Muscle layer of colon (tissue), 2 donors: ENCODE results near the gene SLC7A11.
"Not testable (repeated sequence)": the region's sequence is repeated elsewhere in the genome, so short reads cannot be mapped to it uniquely, and the experiment has no call there.

Experiments used
- H3K27ac ChIP-seq: one replicate; pipeline ENCODE4 v1.7.0; 2013; ENCODE audit warnings: low read depth, mild to moderate bottlenecking, low read length, moderate library complexity
- H3K27me3 ChIP-seq, 2 donors: one replicate each; pipeline ENCODE4 v1.7.0; 2013; ENCODE audit warnings: low read length in 2 of 2, mild to moderate bottlenecking in 2 of 2; ENCODE audit not compliant: insufficient read depth in 2 of 2, control insufficient read depth in 1 of 2
- H3K36me3 ChIP-seq: one replicate; pipeline ENCODE4 v1.7.0; 2013; ENCODE audit warnings: mild to moderate bottlenecking, low read length; ENCODE audit not compliant: insufficient read depth
- H3K4me1 ChIP-seq: one replicate; pipeline ENCODE4 v1.7.0; 2013; ENCODE audit warnings: mild to moderate bottlenecking, low read length; ENCODE audit not compliant: insufficient read depth
- H3K4me3 ChIP-seq, 2 donors: one replicate each; pipeline ENCODE4 v1.7.0; 2013; ENCODE audit warnings: low read length in 2 of 2, low read depth in 1 of 2, mild to moderate bottlenecking in 1 of 2, moderate library complexity in 1 of 2
- H3K9ac ChIP-seq: one replicate; pipeline ENCODE4 v1.7.0; 2013; ENCODE audit warnings: low read length
- H3K9me3 ChIP-seq: one replicate; pipeline ENCODE4 v1.7.0; 2013; ENCODE audit warnings: mild to moderate bottlenecking, low read length
- donor health status: abdominal sarcoma.
- donor health status: Adenocarcinoma of cecum.

Gene SLC7A11

DNA sequence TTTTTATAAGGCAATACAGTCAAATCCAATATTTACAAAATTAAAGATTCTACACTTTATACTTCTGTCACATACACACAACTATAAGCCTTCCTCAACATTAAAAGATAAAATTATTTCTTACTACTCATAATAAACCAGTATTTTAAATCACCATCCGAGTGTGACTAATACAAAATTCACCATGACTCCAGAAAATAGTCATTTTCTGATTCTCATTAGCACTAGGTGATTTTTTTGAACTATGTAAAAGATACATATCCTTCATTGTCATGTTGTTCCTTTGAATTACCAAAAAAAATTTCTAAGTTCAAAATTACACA, 646 bp upstream of the SLC7A11 start:
- Histone ChIP-seq H3K4me1 (no peaks in the 10 kb centered on the region), H3K27ac (no peak overlapping the region), H3K9me3 (no peaks in the 10 kb centered on the region), H3K27me3 (no peaks in the 10 kb centered on the region), H3K9ac (no peak overlapping the region), H3K36me3 (no peaks in the 10 kb centered on the region), H3K4me3 (no peak overlapping the region)

GRCh38 chr4:138241281-138242075, 671 bp downstream of the SLC7A11 start:
- Histone ChIP-seq H3K27me3 (no peaks in the 10 kb centered on the region), H3K4me3 (peak overlapping the region in 1 of 2 donors; percentile 0), H3K27ac (no peak overlapping the region)

GRCh38 chr4:138239491-138239890, 2.7 kb downstream of the SLC7A11 start:
- no peaks in the 10 kb centered on the region for H3K4me1 ChIP-seq
- no peak overlapping the region for H3K4me3 ChIP-seq
- H3K9me3 ChIP-seq = no peaks in the 10 kb centered on the region
- no peaks in the 10 kb centered on the region for H3K27me3 ChIP-seq
- H3K36me3 ChIP-seq = no peaks in the 10 kb centered on the region
- no peak overlapping the region for H3K9ac ChIP-seq
- H3K27ac ChIP-seq = no peak overlapping the region

More at GRCh38 chr4:138241281-138242075, 671 bp downstream of the SLC7A11 start:
- no peak overlapping the region for H3K9ac ChIP-seq
- H3K36me3 ChIP-seq = no peaks in the 10 kb centered on the region
- H3K9me3 ChIP-seq = no peaks in the 10 kb centered on the region
- no peaks in the 10 kb centered on the region for H3K4me1 ChIP-seq

DNA sequence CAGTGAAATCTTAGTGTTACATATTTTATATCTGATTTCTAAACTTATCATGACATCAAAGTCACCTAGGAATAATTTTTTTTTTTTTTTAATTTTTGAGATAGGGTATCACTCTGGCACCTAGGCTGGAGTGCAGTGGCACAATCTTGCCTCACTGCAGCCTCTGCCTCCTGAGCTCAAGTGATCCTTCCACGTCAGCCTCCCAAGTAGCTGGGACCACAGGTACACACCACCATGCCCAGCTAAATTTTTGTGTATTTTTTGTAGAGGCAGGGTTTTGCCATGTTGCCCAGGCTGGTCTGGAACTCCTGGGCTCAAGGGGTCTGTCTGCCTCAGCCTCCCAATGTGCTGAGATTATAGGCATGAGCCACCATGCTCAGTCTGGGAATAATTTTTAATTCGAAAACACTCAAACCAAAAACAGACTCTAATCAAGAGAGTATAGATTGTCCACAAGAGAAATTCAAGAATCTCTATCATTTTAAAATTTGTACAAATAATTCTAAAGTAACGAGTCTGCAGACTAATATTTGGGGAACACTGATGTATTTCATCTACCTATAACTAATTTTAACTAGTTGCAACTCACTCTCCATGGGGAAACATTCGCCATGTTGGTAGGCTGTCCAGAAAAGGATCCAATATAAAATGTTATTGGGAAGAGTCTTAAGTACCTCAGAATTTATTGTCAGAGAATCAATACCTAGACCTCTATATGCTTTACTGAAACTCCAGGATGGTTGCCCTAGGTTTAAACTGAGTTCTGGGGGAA, 3.4 kb downstream of the SLC7A11 start:
- H3K36me3 ChIP-seq = no peaks in the 10 kb centered on the region
- H3K9ac ChIP-seq = no peak overlapping the region

GRCh38 chr4:138237132-138237531, 5.0 kb downstream of the SLC7A11 start:
- not testable (repeated sequence) for H3K27me3 ChIP-seq, H3K36me3 ChIP-seq, H3K9me3 ChIP-seq, H3K27ac ChIP-seq, H3K9ac ChIP-seq, H3K4me1 ChIP-seq, H3K4me3 ChIP-seq

More for the DNA sequence above, 3.4 kb downstream of the SLC7A11 start:
- no peaks in the 10 kb centered on the region for H3K9me3 ChIP-seq
- H3K27ac ChIP-seq = no peak overlapping the region
- H3K4me3 ChIP-seq = no peak overlapping the region
- H3K27me3 ChIP-seq = no peaks in the 10 kb centered on the region
- H3K4me1 ChIP-seq = no peaks in the 10 kb centered on the region

DNA sequence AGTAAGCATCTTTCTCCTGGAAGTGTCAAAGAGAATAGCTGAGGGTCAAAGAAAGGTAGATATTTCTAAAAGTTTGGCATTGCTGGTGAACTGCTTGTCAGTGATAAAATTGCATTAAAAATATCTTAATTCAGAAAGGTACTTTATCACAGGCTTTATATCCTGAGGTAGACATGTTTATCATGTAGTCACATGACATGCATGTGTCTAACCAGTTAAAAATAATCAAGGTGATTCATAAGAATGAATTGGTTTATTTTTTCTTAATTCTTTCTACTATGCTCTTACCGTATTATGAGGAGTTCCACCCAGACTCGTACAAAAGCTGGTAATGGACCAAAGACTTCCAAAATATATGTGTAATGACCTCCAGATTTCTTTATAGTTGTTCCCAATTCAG, 6.1 kb downstream of the SLC7A11 start:
- H3K4me3 ChIP-seq = no peak overlapping the region
- no peaks in the 10 kb centered on the region for H3K9me3 ChIP-seq
- H3K27me3 ChIP-seq = no peaks in the 10 kb centered on the region
- H3K9ac ChIP-seq = no peak overlapping the region
- H3K27ac ChIP-seq = no peak overlapping the region
- H3K4me1 ChIP-seq = no peaks in the 10 kb centered on the region
- no peaks in the 10 kb centered on the region for H3K36me3 ChIP-seq

DNA sequence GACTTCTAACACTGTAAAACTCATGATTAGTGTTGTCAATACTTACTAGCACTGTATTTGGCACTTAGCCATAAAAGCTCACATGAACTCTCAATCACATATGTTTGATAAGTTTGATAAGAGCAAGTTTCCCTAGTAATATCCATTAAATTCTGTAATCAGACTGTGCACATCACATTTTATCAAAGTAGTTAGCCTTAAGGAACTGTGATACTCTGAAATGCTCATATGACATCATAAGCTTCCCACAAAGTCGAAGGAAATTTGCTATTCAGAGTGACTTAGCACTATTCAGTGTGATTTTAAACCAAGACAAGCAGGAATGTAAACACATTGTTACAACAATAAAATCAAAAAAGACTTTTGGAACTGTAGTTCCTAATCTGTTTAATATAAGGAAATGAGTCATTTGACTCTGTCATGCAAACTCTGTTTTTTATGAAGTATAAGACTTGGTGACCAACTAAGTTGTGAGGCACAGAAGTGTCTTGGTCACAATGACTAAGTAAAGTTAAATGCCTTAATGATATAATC, 6.7 kb downstream of the SLC7A11 start:
- Histone ChIP-seq H3K4me1 (no peaks in the 10 kb centered on the region), H3K9ac (no peak overlapping the region), H3K9me3 (no peaks in the 10 kb centered on the region), H3K27ac (no peak overlapping the region), H3K4me3 (no peak overlapping the region), H3K36me3 (no peaks in the 10 kb centered on the region), H3K27me3 (no peaks in the 10 kb centered on the region)

- H3K9ac ChIP-seq = no peak overlapping the region
- H3K27ac ChIP-seq = no peak overlapping the region
- no peaks in the 10 kb centered on the region for H3K9me3 ChIP-seq
- no peak overlapping the region for H3K4me3 ChIP-seq
- no peaks in the 10 kb centered on the region for H3K4me1 ChIP-seq
- no peaks in the 10 kb centered on the region for H3K36me3 ChIP-seq
- no peaks in the 10 kb centered on the region for H3K27me3 ChIP-seq
Observed at GRCh38 chr4:138234248-138234647, 7.9 kb downstream of the SLC7A11 start.

DNA sequence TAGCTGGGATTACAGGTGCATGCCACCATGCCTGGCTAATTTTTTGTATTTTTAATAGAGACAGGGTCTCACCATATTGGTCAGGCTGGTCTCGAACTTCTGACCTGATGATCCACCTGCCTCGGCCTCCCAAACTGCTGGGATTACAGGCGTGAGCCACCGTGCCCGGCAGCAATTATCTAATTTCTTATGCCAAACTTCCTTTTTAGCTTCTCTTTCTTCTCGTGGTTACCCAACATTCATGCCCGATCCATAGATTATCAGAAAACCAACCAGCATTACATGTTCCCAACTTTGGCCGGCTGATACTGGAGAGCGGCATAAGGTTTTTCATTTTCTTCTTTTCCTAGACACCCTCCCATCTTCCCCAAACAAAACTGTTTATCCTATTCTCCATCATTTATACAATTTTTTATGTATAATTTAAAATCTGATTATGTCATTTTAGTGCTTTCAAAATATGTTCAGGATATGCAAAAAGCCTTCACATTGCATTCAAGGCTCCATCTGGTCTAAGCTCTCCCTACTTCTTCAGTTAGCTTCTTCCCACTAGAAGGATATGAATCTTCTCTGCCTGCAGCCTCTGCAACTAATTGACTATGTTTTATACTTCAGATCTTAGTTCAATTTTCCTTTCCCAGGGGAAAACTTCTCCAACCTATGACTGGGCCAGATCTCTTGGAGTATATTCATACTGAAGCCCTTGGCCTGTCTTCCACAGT, 8.7 kb downstream of the SLC7A11 start:
- Histone ChIP-seq H3K9me3 (no peaks in the 10 kb centered on the region), H3K27ac (no peak overlapping the region), H3K4me3 (no peak overlapping the region)

DNA sequence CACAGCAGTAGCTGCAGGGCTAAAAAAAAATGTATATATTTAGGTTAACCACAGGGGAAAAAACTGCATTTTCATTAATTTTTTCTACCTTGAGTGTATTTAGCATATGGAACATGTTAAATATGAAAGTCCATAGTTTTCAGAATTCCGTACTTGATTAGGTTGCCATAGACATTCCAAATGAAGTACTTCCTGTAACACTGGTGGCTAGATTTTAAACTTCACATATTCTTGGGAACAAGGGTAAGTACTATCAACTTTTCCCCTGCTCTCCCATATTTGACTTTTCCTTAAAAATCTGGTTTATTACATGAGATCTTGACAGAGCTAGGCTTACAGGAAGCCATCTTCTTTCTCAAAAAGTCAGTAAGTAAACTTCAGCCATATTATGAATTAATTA, 9.8 kb downstream of the SLC7A11 start:
- H3K9me3 ChIP-seq = no peaks in the 10 kb centered on the region
- H3K27me3 ChIP-seq = no peaks in the 10 kb centered on the region
- H3K36me3 ChIP-seq = no peaks in the 10 kb centered on the region
- H3K4me1 ChIP-seq = no peaks in the 10 kb centered on the region
- H3K4me3 ChIP-seq = no peak overlapping the region
- no peak overlapping the region for H3K27ac ChIP-seq
- H3K9ac ChIP-seq = no peak overlapping the region

More for the DNA sequence above, 8.7 kb downstream of the SLC7A11 start:
- Histone ChIP-seq H3K36me3 (no peaks in the 10 kb centered on the region), H3K4me1 (no peaks in the 10 kb centered on the region), H3K27me3 (no peaks in the 10 kb centered on the region), H3K9ac (no peak overlapping the region)

DNA sequence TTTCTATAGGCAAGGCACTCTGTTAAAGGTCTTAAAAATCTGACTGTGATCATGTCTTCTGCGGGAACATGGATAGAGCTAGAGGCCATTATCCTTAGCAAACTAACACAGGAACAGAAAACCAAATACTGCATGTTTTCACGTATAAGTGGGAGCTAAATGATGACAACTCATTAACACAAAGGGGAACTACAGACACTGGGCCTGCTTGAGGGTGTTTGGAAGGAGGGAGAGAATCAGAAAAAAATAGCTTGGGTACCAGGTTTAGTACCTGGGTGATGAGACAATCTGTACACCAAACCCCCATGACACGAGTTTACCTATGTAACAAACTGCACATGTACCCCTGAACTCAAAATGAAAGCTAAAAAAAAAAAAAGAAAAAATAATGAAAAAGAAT, 12.1 kb downstream of the SLC7A11 start:
- Histone ChIP-seq H3K9me3 (no peaks in the 10 kb centered on the region), H3K27ac (no peak overlapping the region), H3K4me3 (no peak overlapping the region), H3K4me1 (no peaks in the 10 kb centered on the region), H3K9ac (no peak overlapping the region), H3K36me3 (no peaks in the 10 kb centered on the region), H3K27me3 (no peaks in the 10 kb centered on the region)
